Activated CD4-positive, alpha-beta T cell treated with anti-CD3 and anti-CD28 coated beads, Interleukin-2, amount 10 ng/mL, durations not matched to agents 24 days and 14 days (primary cell): Measurements from ENCODE around the gene CACTIN. TPM values are rescaled to one million over a fixed set of nuclear protein-coding genes. Genes with fewer than 3 reads are reported as not detected.
A peak's percentile ranks its signal among the peaks of the same experiment; 100 is the strongest.
"Not testable (repeated sequence)": the region's sequence is repeated elsewhere in the genome, so short reads cannot be mapped to it uniquely, and the experiment has no call there.

ENCODE experiments used
- DNase-seq: peaks from one replicate; pipeline ENCODE4 v3.0.0; 2022
- H3K27ac Mint-ChIP-seq: one replicate; pipeline ENCODE4 v1.8.0; 2022; ENCODE audit warnings: mild to moderate bottlenecking, mixed read lengths
- H3K27me3 Mint-ChIP-seq: one replicate; pipeline ENCODE4 v1.8.0; 2022; ENCODE audit warnings: mixed read lengths
- H3K36me3 Mint-ChIP-seq: one replicate; pipeline ENCODE4 v1.8.0; 2022; ENCODE audit warnings: low read depth, mild to moderate bottlenecking, mixed read lengths
- H3K4me1 Mint-ChIP-seq: one replicate; pipeline ENCODE4 v1.8.0; 2021; ENCODE audit warnings: mixed read lengths
- H3K4me3 Mint-ChIP-seq: one replicate; pipeline ENCODE4 v1.8.0; 2022; ENCODE audit warnings: mild to moderate bottlenecking, moderate library complexity, mixed read lengths
- H3K9me3 Mint-ChIP-seq: one replicate; pipeline ENCODE4 v1.8.0; 2021; ENCODE audit warnings: mixed read lengths
- intact Hi-C: fragments of 100-400 bp; cut with micrococcal nuclease; formaldehyde crosslinking; loops from one replicate; pipeline ENCODE4 v1.15.1; 2023
- total RNA-seq: library from RNA; stranded (reverse); gene quantifications from 2 replicates; pipeline ENCODE4 v1.2.3, GENCODE V29; 2022

The CACTIN gene
- total RNA-seq, 1 donor from 2014 or later = 39.6 TPM

GRCh38 chr19:3577723-3578344, 48.8 kb downstream of the CACTIN start:
- no peaks in the 10 kb centered on the region for H3K27me3 Mint-ChIP-seq
- H3K4me1 Mint-ChIP-seq = peaks cover 4% of the 10 kb centered on the region
- H3K27ac Mint-ChIP-seq = no peak overlapping the region
- peaks cover 16% of the 10 kb centered on the region for H3K36me3 Mint-ChIP-seq
- no peaks in the 10 kb centered on the region for H3K9me3 Mint-ChIP-seq
- no peak overlapping the region for H3K4me3 Mint-ChIP-seq
- DNase-seq = no peak
- intact Hi-C loops = no loop called here

GRCh38 chr19:3576696-3577443, 49.7 kb downstream of the CACTIN start:
- H3K27ac Mint-ChIP-seq = no peak overlapping the region

GRCh38 chr19:3575949-3576673, 50.5 kb downstream of the CACTIN start:
- no peak overlapping the region for H3K27ac Mint-ChIP-seq
- no peak overlapping the region for H3K4me3 Mint-ChIP-seq
- peaks cover 16% of the 10 kb centered on the region for H3K36me3 Mint-ChIP-seq
- peaks cover 11% of the 10 kb centered on the region for H3K4me1 Mint-ChIP-seq
- intact Hi-C loops = no loop called here
- H3K9me3 Mint-ChIP-seq = no peaks in the 10 kb centered on the region
- H3K27me3 Mint-ChIP-seq = no peaks in the 10 kb centered on the region
- DNase-seq = no peak

More at GRCh38 chr19:3576696-3577443, 49.7 kb downstream of the CACTIN start:
- Mint-ChIP-seq H3K27me3 (no peaks in the 10 kb centered on the region), H3K4me3 (no peak overlapping the region), H3K9me3 (no peaks in the 10 kb centered on the region), H3K4me1 (peaks cover 8% of the 10 kb centered on the region), H3K36me3 (peaks cover 16% of the 10 kb centered on the region)
- no peak for DNase-seq
- intact Hi-C loops = no loop called here

GRCh38 chr19:3575260-3575741, 51.3 kb downstream of the CACTIN start:
- no peaks in the 10 kb centered on the region for H3K27me3 Mint-ChIP-seq
- intact Hi-C loops = no loop called here
- H3K36me3 Mint-ChIP-seq = peaks cover 16% of the 10 kb centered on the region
- peak; percentile 70 for DNase-seq
- H3K9me3 Mint-ChIP-seq = no peaks in the 10 kb centered on the region
- H3K4me1 Mint-ChIP-seq = peaks cover 13% of the 10 kb centered on the region
- H3K27ac Mint-ChIP-seq = no peak overlapping the region
- H3K4me3 Mint-ChIP-seq = no peak overlapping the region

GRCh38 chr19:3573858-3574637, 52.5 kb downstream of the CACTIN start:
- H3K27me3 Mint-ChIP-seq = no peaks in the 10 kb centered on the region
- H3K9me3 Mint-ChIP-seq = no peaks in the 10 kb centered on the region
- peak; percentile 97 for DNase-seq
- intact Hi-C loops = loop anchor here (2.0 kb wide), 2 partner anchors 53 to 187 kb away; partner anchors contain the start of genes APBA3 and CACTIN
- H3K4me3 Mint-ChIP-seq = peak overlapping the region; percentile 83
- peaks cover 16% of the 10 kb centered on the region for H3K36me3 Mint-ChIP-seq
- H3K27ac Mint-ChIP-seq = peak overlapping the region; percentile 79
- peaks cover 11% of the 10 kb centered on the region for H3K4me1 Mint-ChIP-seq

GRCh38 chr19:3573162-3573857, 53.3 kb downstream of the CACTIN start:
- Mint-ChIP-seq H3K4me3 (peak overlapping the region; percentile 83), H3K36me3 (peaks cover 14% of the 10 kb centered on the region), H3K27me3 (no peaks in the 10 kb centered on the region), H3K4me1 (peaks cover 11% of the 10 kb centered on the region), H3K27ac (peak overlapping the region; percentile 79), H3K9me3 (no peaks in the 10 kb centered on the region)
- DNase-seq = no peak
- intact Hi-C loops = loop anchor here (2.0 kb wide), 2 partner anchors 53 to 187 kb away; partner anchors contain the start of genes APBA3 and CACTIN

- H3K36me3 Mint-ChIP-seq = peaks cover 14% of the 10 kb centered on the region
- H3K27me3 Mint-ChIP-seq = no peaks in the 10 kb centered on the region
- H3K4me1 Mint-ChIP-seq = peaks cover 11% of the 10 kb centered on the region
- peak within 1 kb of the TSS; percentile 83 for H3K4me3 Mint-ChIP-seq
- intact Hi-C loops = loop anchor here (1.0 to 2.0 kb wide), 3 partner anchors 16 to 188 kb away; partner anchors contain the start of genes APBA3, CACTIN and MFSD12
- no peak for DNase-seq
- H3K27ac Mint-ChIP-seq = peak within 1 kb of the TSS; percentile 81
- H3K9me3 Mint-ChIP-seq = no peaks in the 10 kb centered on the region
Measured at GRCh38 chr19:3572855-3573161, 53.8 kb downstream of the CACTIN start, which contains the start of gene HMG20B. Gene HMG20B (plus strand): TSS chr19:3572944. CDS start chr19:3573310, 366 bp downstream.

GRCh38 chr19:3572132-3572854, 54.3 kb downstream of the CACTIN start:
- intact Hi-C loops = loop anchor here (1.0 to 2.0 kb wide), 3 partner anchors 15 to 189 kb away; partner anchors contain the start of genes APBA3, CACTIN and MFSD12
- Mint-ChIP-seq H3K36me3 (peaks cover 14% of the 10 kb centered on the region), H3K27me3 (no peaks in the 10 kb centered on the region), H3K4me3 (peak overlapping the region; percentile 83), H3K27ac (peak overlapping the region; percentile 81), H3K9me3 (no peaks in the 10 kb centered on the region), H3K4me1 (peaks cover 11% of the 10 kb centered on the region)
- DNase-seq = peak; percentile 99

- intact Hi-C loops = no loop called here
- Mint-ChIP-seq H3K27ac (no peak overlapping the region), H3K4me3 (peak overlapping the region; percentile 20), H3K36me3 (peaks cover 11% of the 10 kb centered on the region), H3K9me3 (no peaks in the 10 kb centered on the region), H3K4me1 (peaks cover 11% of the 10 kb centered on the region), H3K27me3 (no peaks in the 10 kb centered on the region)
- DNase-seq = no peak
Measured at GRCh38 chr19:3570606-3571011, 56.0 kb downstream of the CACTIN start.

GRCh38 chr19:3570042-3570441, 56.5 kb downstream of the CACTIN start:
- H3K36me3 Mint-ChIP-seq, H3K27me3 Mint-ChIP-seq, H3K27ac Mint-ChIP-seq, DNase-seq, H3K9me3 Mint-ChIP-seq, intact Hi-C loops, H3K4me3 Mint-ChIP-seq: not testable (repeated sequence)
- H3K4me1 Mint-ChIP-seq = peaks cover 11% of the 10 kb centered on the region

DNA sequence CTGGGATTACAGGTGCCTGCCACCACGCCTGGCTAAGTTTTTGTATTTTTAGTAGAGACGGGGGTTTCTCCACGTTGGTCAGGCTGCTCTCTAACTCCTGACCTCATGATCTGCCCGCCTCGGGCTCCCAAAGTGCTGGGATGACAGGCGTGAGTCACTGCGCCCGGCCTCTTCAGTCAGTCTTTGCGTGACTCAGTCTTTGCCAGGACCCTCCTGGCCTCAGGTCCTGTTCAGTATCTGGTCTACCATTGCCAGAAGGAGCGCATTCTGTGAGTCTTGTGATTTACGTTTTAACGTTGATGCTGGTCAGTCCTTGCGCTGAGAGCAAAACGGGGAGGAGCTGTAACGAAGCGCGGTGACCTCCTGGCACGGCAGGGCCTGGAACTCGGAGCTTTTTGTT, 61.5 kb downstream of the CACTIN start:
- H3K9me3 Mint-ChIP-seq = no peaks in the 10 kb centered on the region

More for the DNA sequence above, 61.5 kb downstream of the CACTIN start:
- no peaks in the 10 kb centered on the region for H3K4me1 Mint-ChIP-seq
- intact Hi-C loops = no loop called here
- no peak overlapping the region for H3K27ac Mint-ChIP-seq
- no peak overlapping the region for H3K4me3 Mint-ChIP-seq
- DNase-seq = no peak
- no peaks in the 10 kb centered on the region for H3K27me3 Mint-ChIP-seq
- no peaks in the 10 kb centered on the region for H3K36me3 Mint-ChIP-seq
